Gastroesophageal sphincter (tissue), 3 donors: ENCODE data around the gene PTPRO.

Experiments used
- EP300 ChIP-seq: sonication (generic); formaldehyde crosslinking; IDR thresholded peaks from one replicate; pipeline ENCODE4 v1.6.1; 2017; ENCODE audit warnings: antibody characterized with exemption, mild to moderate bottlenecking
- POLR2A ChIP-seq, 2 donors: fragments of 450-650 bp; IDR thresholded peaks; one replicate each; pipeline ENCODE4 v1.6.1; 2017; ENCODE audit warnings: antibody characterized with exemption in 2 of 2, mild to moderate bottlenecking in 2 of 2, moderate library complexity in 1 of 2
- TF ChIP-seq, protein P1 (sequence below), 4 experiments: fragments of 200-600 bp in 2 of 4; fragments of 450-650 bp in 2 of 4; sonication (generic) in 1 of 4; IDR thresholded peaks; one replicate each; pipeline ENCODE4 v1.5.1; 2017 to 2019; ENCODE audit warnings: antibody characterized with exemption in 4 of 4, mild to moderate bottlenecking in 2 of 4, moderate library complexity in 2 of 4

DNA sequence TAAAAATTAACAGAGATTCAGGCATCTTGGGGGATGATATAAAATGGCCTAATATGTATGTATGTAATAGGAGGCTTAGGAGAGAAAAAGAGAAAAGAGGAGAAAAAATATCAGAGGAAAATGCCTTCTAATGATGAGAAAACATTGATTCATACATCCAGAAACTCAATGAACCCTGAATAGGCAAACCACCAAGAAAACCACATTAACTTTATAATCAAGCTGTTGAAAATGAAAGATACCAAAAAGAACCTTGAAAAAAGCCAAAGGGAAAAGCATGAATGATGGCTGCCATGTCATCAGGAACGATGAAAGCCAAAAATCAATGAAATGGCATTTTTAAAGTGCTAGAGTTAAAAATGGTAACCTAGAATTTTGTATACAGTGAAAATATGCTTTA, 286.6 kb downstream of the PTPRO start:
- no peak for TF ChIP-seq POLR2A (IDR thresholded peaks at IDR 0.05)
- TF ChIP-seq, protein P1, sequence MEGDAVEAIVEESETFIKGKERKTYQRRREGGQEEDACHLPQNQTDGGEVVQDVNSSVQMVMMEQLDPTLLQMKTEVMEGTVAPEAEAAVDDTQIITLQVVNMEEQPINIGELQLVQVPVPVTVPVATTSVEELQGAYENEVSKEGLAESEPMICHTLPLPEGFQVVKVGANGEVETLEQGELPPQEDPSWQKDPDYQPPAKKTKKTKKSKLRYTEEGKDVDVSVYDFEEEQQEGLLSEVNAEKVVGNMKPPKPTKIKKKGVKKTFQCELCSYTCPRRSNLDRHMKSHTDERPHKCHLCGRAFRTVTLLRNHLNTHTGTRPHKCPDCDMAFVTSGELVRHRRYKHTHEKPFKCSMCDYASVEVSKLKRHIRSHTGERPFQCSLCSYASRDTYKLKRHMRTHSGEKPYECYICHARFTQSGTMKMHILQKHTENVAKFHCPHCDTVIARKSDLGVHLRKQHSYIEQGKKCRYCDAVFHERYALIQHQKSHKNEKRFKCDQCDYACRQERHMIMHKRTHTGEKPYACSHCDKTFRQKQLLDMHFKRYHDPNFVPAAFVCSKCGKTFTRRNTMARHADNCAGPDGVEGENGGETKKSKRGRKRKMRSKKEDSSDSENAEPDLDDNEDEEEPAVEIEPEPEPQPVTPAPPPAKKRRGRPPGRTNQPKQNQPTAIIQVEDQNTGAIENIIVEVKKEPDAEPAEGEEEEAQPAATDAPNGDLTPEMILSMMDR (IDR thresholded peaks at IDR 0.05): no peak
- TF ChIP-seq EP300: no peak
